Stimulated activated CD4-positive, alpha-beta T cell treated with anti-CD3 and anti-CD28 coated beads, Interleukin-1b, Interleukin-23, amount 100 ng/mL, for 4 hours (primary cell): ENCODE measurements around the gene ALS2.
A peak's percentile ranks its signal among the peaks of the same experiment; 100 is the strongest.
"Not testable (repeated sequence)": the region's sequence is repeated elsewhere in the genome, so short reads cannot be mapped to it uniquely, and the experiment has no call there.

Source experiments
- DNase-seq, 2 donors: peaks; one replicate each; pipeline ENCODE4 v3.0.0-alpha.2; 2020; ENCODE audit warnings: low read depth in 2 of 2

Gene ALS2

GRCh38 chr2:201793631-201794030 lies 12.9 kb upstream of the ALS2 start:
- no peak for DNase-seq

GRCh38 chr2:201790989-201791388 lies 10.3 kb upstream of the ALS2 start:
- no peak for DNase-seq

- no peak for DNase-seq
Observed at GRCh38 chr2:201790291-201790690, 9.6 kb upstream of the ALS2 start.

- no peak for DNase-seq
Observed at GRCh38 chr2:201789395-201789794, 8.7 kb upstream of the ALS2 start.

- no peak for DNase-seq
Observed at GRCh38 chr2:201788371-201788770, 7.6 kb upstream of the ALS2 start.

GRCh38 chr2:201786471-201786870 lies 5.7 kb upstream of the ALS2 start:
- DNase-seq: no peak

GRCh38 chr2:201785135-201785534 lies 4.4 kb upstream of the ALS2 start:
- no peak for DNase-seq

GRCh38 chr2:201784563-201784962 lies 3.8 kb upstream of the ALS2 start:
- no peak for DNase-seq

GRCh38 chr2:201781557-201782051 lies 871 bp upstream of the ALS2 start:
- DNase-seq: peak in 1 of 2 donors; percentile 7

GRCh38 chr2:201779901-201780673 lies 646 bp downstream of the ALS2 start:
- no peak for DNase-seq

GRCh38 chr2:201777869-201778268 lies 2.9 kb downstream of the ALS2 start:
- no peak for DNase-seq

GRCh38 chr2:201777043-201777442 lies 3.7 kb downstream of the ALS2 start:
- no peak for DNase-seq

- DNase-seq: no peak
Observed at GRCh38 chr2:201775326-201775725, 5.4 kb downstream of the ALS2 start.

- DNase-seq: no peak
Observed at GRCh38 chr2:201774546-201774945, 6.2 kb downstream of the ALS2 start.

- no peak for DNase-seq
Observed at GRCh38 chr2:201773990-201774389, 6.7 kb downstream of the ALS2 start.

GRCh38 chr2:201769666-201770373 lies 10.9 kb downstream of the ALS2 start:
- DNase-seq: no peak

GRCh38 chr2:201768918-201769317 lies 11.8 kb downstream of the ALS2 start:
- DNase-seq: no peak

GRCh38 chr2:201765799-201766198 lies 14.9 kb downstream of the ALS2 start:
- DNase-seq: no peak

- not testable (repeated sequence) for DNase-seq
Observed at GRCh38 chr2:201764469-201764868, 16.3 kb downstream of the ALS2 start.

- no peak for DNase-seq
Observed at GRCh38 chr2:201761101-201761500, 19.6 kb downstream of the ALS2 start.

GRCh38 chr2:201759567-201759966 lies 21.2 kb downstream of the ALS2 start:
- DNase-seq: no peak

GRCh38 chr2:201758873-201759272 lies 21.9 kb downstream of the ALS2 start:
- no peak for DNase-seq

GRCh38 chr2:201758234-201758633 lies 22.5 kb downstream of the ALS2 start:
- DNase-seq: no peak
